Embryonic facial prominence (tissue), 1 donor: ENCODE results near the gene DIAPH1.
"Not testable (repeated sequence)": the region's sequence is repeated elsewhere in the genome, so short reads cannot be mapped to it uniquely, and the experiment has no call there.

Experiments
- DNase-seq: peaks from one replicate; pipeline ENCODE4 v3.0.0-alpha.2; 2016; ENCODE audit errors: extremely low spot score

DIAPH1 gene

GRCh38 chr5:141609921-141610320 is 8.9 kb downstream of the DIAPH1 start:
- not testable (repeated sequence) for DNase-seq

DNA sequence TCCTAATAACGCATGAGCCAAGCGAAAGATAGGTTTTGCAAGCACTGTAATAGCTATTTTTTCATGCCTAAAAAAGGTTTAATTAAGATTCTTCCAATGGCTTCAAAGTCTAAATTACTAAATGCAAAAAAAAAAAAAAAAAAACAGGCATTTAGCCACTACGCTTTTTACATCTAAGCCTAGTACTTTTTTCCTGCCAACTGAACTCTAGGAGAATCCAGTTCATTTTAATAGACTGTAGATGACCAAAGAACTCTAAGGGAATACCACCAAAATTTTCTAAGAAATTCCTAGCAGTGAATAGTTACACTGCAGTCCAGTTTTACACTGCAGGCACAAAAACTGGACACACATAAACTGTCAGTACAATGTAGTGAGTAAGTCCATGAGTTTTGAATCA is 9.8 kb downstream of the DIAPH1 start:
- no peak for DNase-seq

DNA sequence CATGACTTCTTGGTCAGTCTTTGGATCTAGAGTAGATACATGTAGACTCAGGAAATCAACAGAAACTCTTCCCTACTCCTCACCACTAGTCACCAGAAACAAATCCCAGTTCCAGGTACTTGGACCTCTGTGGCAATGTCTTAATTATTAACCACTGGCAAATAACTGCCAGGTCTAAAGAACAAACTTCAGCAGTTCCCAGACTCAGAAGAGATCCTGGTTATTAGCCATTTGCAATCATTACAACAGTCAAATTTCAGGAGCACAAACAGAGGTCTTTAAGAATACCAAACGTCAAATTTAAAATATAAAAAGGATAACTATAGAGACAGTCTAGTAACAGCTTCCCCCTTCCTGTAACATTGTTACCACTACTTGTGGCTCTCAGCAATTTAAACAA is 10.2 kb downstream of the DIAPH1 start:
- no peak for DNase-seq

- DNase-seq = no peak
Measured at GRCh38 chr5:141608046-141608445, 10.8 kb downstream of the DIAPH1 start.

DNA sequence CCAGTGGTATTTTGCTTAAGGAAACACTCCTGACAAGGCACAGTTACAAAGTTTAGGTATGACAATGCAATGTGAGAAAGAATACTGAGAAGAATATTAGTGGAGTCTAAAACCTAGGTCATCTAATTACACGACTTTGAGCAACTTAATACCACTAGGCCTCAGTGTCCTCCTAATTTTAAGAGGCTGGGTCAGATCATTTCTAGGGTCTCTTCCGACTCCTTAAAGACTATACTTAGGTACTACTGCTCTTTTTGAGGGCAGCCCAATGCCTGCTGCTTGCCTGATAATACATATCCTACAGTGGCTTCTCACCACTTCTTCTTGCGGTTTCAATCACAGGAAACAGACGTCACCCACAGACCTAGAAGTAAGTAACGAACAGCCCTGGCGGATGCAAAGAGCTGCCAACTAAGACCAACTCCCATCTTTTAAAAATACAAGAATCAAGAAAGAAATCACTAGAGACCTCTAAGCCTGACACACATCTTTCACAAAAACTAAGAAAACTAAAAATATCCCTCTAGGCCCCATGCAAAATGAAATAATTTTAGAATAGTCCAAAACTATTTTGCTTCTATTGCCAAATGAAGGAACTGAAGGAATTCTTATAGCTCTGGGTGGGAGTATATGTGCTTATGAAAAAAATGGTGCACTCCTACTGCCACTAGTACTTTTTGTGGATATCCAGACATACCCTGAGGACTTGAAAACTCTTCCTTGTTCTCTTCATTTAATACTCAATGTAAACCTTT is 13.1 kb downstream of the DIAPH1 start:
- no peak for DNase-seq

GRCh38 chr5:141603923-141604717 is 14.7 kb downstream of the DIAPH1 start:
- no peak for DNase-seq

GRCh38 chr5:141602606-141603005 is 16.2 kb downstream of the DIAPH1 start:
- DNase-seq = no peak

DNA sequence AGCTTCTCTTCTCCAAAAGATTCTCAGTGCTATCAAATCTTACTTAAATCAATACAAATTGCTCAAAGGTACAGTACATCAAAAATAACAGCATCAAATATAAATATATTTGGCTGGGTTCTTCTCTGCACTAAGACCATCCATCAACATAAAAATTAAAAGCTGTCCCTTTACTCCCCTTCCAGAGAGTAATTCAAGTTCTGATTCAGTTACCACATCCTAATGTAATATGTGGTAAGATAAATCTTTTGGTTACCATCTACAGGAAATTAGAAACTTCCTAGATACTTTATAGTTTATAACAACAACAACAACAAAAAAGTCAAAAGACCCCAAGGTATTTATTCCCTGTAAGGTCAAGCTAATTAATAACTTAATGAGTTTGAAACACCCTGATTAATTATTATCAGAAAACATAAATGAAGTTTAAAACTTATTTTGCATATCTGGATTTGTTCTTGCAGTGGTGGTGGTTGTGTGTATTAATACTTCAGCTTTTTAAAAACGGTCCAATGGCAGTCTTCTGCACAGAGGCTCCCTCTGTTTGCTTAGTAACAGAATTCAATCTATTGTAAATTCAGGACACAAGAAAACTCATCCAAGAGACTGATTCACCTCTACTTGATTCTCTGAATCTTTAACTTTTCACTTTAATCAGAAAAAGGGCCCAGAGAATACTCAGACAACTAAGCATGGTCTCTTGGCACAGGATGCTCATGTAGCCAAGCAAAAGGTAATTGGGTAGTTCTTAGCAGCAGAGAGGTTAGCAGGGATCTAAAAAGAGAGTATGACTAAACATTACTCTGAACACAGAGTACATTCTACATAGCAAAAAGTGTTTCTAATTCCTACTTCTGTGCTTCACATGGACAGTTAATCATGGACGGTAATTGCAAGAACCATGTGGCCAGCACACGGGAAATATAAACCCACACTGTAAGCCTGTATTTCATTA is 20.1 kb downstream of the DIAPH1 start:
- no peak for DNase-seq

DNA sequence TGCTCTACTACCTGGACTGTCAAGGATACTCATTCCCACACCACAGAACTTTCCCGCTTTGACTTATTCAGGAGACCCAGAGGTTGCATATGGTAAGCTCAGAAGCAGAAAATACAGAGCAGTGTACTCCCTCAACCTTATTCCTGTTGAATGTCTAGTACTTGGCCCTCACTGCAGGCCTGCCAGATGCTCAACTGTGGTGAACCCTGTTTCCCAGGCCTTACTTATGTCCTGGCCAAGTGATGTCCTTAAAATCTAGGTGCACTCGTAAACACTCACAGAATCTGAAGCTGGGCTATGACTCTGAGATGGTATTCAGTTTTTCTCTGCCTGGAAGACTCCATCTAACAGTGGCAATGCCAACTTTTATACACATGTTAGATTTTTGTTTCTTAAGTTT is 21.0 kb downstream of the DIAPH1 start:
- DNase-seq = no peak

GRCh38 chr5:141597394-141597793 is 21.4 kb downstream of the DIAPH1 start:
- no peak for DNase-seq

DNA sequence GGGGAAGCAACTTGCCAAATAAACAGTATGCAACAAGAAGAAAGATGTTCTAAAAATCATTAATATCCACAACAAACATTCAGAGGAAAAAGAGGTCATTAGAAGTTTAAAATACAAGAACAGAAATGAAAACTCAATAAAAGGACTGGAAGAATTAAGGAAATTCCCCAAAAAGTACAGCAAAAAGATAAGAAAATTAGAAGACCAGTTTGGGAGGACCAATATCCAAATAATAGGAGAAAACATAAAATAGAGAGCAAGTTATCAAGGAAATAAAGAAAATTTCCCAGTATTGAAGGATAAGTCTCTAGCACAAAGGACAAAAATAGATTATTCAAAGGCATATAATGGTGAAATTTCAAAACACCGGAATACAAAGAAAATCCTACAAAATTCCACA is 21.9 kb downstream of the DIAPH1 start:
- no peak for DNase-seq

- no peak for DNase-seq
Measured at GRCh38 chr5:141590127-141590526, 28.7 kb downstream of the DIAPH1 start.

DNA sequence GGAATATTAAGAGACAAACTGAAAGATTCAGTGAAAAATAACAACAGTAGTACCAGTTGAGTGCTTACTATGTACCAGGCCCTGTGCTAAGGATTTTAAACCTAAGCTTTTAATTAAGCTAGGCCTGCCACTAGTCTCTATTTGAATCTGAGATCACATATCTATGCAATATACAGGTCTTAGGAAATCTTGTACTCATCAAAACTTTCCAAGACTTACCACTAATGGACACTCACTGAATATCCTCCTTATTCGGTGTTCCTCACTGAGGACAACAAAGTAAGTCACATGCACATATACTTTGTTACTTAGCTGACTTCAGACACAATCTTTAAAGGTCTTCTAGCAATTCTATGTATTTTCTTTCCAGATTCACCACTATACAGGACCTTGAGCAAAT is 32.6 kb downstream of the DIAPH1 start:
- no peak for DNase-seq

DNA sequence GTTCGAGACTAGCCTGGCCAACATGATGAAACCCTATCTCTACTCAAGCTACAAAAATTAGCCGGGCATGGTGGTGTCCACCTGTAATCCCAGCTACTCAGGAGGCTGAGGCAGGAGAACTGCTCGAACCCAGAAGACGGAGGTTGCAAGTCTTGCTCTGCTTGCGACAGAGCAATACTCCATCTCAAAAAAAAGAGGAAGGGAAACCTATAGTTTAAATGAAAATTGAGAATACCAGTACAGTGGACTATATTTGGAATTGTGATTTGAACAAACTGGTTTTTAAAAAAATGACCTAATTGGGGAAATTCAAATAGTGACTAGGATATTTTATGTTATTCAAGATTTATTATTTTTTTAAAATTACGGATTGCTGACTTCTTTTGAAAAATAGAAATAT is 33.2 kb downstream of the DIAPH1 start:
- DNase-seq = no peak

- DNase-seq = no peak
Measured at GRCh38 chr5:141574122-141574510, 44.7 kb downstream of the DIAPH1 start.

GRCh38 chr5:141573489-141574121 is 45.2 kb downstream of the DIAPH1 start:
- DNase-seq = no peak

- DNase-seq = no peak
Measured at GRCh38 chr5:141570655-141571054, 48.1 kb downstream of the DIAPH1 start.

DNA sequence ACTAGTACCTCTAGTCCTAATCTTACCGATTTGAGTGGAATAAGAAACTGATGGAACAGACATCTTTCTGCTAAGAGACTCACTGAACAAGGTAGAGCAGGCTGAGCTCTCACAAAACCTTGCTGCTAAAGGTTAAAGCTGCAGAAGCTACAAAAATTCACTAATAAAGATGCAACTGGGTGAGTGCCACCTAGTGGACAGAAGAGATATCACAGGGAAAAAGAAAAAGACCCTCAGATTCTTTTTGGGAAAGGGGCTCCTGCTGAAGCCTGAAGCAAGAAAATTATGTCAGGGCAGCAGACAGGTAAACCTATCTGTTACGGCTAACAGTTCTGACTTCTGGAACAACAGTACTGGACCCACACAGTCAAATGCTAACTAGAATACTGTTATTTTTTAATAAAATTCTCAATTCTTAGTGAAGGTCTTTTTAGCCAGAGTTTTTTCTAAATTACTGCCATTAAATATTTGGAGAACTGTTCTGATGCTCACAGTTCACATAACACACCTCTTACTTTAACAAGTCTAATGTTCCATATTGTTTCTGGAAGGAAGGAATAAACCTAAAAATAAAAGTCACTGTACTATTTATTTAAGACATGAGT is 51.2 kb downstream of the DIAPH1 start:
- no peak for DNase-seq

DNA sequence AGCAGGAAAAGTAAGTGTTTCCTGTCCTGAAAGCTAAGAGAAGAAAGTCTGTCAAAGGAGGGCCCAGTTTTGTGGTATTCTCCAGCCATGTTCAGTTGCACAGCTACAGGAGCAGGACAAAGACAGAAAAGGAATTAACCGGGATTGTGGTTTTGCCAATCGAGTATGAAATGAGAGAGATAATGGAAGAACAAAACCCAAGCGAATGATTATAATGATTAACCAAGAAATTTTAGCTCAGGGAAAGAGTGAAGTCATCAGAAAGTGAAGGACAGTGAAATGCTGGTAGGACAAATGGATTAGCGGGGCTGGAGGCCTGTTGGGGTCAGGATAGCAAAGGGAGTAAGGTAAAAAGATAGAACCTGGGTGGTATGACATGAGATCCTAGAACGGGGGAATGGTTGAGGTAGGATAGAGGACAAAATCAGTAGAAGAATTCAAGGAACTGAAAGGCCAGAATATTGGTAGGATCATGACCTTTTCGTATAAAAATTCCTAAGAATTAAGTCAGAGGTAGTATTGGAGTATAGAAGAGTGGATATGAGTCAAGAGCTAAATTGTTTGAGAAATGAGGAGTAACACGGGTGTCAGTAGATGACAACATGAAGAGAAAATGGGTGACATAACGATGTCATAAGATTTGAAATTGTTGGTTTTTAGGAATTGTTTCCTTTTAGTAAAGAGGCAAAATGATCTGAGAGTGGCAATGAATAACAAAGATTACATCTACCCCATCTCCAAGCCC is 52.8 kb downstream of the DIAPH1 start:
- no peak for DNase-seq

GRCh38 chr5:141564216-141564692 is 54.5 kb downstream of the DIAPH1 start:
- peak; percentile 93 for DNase-seq
